CD4-positive, alpha-beta T cell treated with Interleukin-12 subunit alpha and Interleukin-12 subunit beta, for 1 hour (primary cell): Measurements from ENCODE around the gene SLC6A8.
"Not testable (repeated sequence)": the region's sequence is repeated elsewhere in the genome, so short reads cannot be mapped to it uniquely, and the experiment has no call there.

Experiments
- DNase-seq: peaks from one replicate; pipeline ENCODE4 v3.0.0-alpha.2; 2020

The SLC6A8 gene

DNA sequence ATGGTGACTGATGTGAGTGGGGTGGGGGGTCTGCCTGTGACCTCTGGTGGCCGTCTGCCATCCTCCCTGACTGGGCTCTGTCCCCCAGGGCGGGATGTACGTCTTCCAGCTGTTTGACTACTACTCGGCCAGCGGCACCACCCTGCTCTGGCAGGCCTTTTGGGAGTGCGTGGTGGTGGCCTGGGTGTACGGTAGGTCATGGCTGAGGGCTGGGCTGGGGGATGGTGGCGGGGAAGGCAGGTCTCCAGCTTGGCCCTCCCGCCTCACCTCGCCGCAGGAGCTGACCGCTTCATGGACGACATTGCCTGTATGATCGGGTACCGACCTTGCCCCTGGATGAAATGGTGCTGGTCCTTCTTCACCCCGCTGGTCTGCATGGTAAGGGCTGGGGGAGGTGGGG, 6.5 kb downstream of the SLC6A8 start:
- not testable (repeated sequence) for DNase-seq

DNA sequence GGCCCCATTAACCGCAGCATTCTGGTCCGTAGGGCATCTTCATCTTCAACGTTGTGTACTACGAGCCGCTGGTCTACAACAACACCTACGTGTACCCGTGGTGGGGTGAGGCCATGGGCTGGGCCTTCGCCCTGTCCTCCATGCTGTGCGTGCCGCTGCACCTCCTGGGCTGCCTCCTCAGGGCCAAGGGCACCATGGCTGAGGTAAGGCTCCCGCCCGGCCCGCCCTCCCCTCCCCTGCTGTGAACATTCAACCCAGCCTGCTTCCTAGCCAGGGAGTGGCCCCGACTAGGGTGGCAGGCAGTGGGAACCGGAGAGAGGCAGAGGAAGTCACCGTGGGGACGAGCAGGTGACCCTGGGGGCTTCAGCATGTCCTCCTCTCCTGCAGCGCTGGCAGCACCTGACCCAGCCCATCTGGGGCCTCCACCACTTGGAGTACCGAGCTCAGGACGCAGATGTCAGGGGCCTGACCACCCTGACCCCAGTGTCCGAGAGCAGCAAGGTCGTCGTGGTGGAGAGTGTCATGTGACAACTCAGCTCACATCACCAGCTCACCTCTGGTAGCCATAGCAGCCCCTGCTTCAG, 7.1 kb downstream of the SLC6A8 start:
- DNase-seq = no peak

DNA sequence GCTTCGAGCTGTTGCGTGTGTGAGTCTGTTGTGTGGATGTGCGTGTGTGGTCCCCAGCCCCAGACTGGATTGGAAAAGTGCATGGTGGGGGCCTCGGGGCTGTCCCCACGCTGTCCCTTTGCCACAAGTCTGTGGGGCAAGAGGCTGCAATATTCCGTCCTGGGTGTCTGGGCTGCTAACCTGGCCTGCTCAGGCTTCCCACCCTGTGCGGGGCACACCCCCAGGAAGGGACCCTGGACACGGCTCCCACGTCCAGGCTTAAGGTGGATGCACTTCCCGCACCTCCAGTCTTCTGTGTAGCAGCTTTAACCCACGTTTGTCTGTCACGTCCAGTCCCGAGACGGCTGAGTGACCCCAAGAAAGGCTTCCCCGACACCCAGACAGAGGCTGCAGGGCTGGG, 8.4 kb downstream of the SLC6A8 start:
- DNase-seq = no peak

DNA sequence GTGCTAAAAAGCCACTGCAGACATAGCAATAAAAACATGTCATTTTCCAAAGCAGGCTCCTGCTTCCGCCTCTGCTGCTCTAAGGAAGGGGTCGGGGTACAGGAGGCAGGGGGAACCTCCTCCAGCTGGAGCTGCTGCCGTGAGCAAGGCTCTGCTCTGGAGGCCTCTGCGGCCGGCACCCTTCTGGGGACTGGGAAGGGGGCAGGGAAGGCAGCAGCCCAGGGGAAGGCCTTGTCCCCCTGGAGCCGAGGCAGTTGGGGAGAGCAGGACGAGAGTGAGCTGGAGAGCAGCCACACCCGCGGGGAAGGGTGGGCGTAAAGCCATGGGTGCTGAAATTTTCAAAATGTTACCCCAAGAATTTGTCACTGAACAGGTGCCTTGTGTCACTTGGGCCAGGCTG, 8.8 kb downstream of the SLC6A8 start:
- not testable (repeated sequence) for DNase-seq

DNA sequence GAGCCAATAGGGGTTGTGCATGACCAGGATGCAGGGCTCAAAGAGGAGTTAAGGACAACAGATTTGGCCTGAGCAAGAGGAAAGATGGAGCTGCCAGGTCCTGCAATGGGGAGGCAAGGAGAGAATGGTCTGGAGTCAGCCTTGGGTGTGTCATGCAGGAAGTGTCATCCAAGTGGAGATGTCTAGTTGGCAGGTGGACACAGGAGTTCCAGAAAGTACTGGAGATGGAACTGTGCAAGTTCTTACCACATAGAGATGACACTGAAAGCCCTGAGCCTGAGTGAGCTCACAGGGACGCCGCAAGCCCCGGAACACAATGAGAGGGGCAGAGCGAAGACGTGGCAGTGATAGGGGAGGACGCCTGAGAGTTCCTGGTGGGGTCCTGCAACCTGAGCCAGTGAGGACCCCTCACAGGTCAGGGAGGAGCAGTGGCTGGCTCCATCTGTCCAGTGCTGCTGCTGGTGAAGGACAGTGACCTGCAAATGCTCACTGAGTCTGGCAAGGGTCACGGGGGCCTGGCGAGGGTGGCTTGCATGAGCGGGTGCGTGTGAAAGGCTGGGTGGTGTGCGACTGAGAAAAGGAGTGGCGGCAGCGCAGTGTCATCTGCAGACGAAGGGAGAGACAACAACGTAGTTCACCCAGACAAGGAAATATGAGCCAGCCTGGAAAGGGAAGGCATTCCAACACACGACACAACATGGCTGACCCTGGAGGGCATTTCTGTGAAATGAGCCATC, 9.4 kb downstream of the SLC6A8 start:
- not testable (repeated sequence) for DNase-seq

DNA sequence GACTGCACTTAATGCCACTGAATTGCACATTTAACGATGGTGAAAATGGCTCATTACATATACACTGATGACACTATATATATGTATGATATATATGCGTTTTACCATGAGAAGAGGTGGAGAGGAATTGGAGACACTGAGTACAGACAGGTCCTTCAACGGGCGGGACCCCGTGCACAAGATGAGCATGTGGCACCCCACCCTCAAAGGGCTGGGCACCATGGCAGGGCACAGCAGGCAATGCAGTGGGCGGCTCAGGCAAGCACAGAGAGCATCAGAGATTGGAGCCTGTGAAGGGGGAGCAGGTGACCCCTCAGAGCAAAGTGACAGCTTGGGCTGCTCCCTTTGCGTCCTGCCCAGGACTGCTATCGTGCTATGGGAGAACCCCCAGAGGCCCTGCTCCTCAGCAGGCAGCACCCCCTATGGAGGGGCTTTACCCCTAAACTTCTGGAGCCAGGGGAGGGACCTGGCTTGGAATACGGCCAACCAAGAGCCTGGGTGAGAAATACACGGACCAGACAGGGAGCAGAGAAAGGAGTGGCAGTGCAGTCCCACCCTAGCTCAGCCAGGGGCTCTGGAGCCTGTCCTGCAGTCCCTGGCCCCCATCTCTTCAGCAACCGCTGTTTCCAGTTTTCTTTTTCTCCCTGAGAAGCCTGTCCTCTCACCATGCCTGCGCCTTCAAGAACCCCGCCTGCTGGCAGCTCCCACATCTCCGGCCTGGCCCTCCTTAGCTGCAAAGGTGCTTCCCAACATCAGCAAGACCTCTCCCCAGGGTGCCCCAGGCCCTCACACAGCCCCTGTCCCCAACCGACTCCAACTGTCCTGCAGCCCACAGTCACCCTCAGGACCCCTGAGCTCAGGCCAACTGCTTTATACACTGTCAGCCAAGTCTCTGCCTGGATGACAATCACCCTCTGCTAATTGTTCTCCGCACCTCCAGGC, 10.5 kb downstream of the SLC6A8 start:
- DNase-seq = no peak

DNA sequence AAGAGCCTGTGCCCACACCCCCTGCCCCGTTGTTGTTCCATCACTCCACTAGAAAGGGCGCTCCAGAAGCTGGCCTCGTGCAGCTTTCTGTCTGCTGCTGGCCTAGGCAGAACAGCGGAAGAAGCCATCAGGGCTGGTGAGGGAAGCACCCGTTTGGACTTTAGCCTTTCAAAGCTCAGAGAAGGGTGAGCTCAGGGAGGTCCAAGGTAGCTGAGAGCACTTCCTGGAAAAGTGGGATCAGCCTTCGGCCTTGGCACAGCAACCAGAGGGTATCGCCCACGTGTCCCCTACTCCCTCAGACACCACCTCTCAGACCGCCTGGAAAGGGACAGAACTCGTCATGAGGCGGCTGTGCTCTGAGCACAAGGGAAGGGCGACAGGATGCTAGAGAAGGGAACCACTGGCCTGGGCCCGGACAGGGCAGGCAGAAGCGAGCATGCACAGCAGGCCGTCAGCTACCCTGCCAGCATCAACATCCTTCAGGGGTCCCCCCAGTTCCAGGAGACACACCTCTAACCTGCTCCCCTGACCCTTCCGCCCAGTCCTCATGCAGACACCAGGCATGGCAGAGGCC, 11.6 kb downstream of the SLC6A8 start:
- DNase-seq = not testable (repeated sequence)

DNA sequence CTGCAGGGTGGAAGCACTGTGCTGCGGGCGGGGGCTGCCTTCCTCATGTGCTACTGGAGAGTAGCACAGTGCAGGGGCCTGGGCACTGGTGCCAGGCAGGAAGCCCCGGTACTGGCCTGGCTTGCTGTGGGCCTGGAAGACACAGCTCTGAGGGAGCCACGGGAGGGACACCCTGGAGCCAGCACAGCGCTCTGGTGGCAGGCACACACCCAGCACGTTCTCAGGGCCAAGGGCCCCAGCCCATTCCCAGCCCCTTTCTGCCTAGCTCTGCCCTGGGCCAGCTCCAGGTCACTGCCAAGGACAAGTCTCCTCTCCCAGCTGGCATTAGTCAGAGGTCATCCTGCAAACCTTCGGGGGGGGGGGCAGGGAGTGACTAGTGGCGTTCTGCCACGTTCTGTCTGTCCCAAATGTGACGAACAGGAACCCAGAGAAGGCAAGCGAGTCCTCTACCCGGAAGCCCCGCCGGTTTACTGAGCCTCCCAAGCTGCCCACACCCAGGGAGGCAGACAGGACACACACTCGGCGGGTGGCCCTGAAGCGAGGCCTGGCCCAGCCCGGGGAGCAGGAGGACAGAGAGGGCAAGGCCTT, 12.2 kb downstream of the SLC6A8 start:
- DNase-seq = not testable (repeated sequence)

DNA sequence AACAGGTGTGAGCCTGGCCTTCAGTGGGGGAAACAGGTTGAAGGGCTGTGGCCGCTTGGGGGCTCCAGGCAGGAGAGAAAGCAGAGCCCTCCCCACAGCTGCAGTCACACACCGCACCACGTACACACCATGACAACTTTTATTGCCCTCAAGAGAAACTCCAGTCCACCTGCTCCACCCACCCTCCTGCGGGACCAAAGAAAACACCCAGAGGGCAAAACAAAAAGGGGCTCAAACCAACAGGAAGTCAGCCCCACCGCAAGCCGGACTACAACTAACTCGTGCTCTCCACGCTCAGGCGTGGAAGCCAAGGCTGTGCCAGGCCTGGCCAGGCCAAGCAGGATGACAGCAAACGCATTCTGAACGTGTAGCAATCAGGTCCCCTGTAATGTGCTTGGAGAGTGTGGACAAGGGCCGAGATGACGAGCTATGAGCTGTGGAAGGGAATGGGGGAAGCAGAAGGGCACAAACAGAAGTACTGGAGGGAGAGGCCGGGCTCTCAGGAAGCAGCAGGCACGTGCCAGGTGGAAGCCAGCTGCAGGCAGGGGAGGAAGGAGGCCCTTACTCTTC, 12.7 kb downstream of the SLC6A8 start:
- no peak for DNase-seq

DNA sequence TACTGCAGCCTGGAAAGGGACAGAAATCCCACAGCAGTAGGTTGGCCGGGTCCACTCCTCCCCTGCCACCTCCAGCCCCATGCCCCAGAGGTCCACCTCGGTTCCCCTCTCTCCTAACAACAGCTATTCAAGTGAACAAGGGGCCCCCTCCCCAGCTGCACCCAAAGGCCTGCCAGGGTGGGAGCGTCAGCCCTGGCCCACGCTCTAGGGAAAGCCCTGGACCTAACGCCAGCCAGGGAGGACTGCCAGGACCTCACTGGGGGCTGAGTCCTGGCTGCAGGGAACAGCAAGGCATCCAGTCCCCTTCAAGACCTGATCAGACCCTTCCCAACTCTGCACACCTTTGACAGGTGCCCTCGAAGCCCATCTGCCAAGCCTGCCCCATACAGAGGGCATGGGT, 13.2 kb downstream of the SLC6A8 start:
- no peak for DNase-seq

DNA sequence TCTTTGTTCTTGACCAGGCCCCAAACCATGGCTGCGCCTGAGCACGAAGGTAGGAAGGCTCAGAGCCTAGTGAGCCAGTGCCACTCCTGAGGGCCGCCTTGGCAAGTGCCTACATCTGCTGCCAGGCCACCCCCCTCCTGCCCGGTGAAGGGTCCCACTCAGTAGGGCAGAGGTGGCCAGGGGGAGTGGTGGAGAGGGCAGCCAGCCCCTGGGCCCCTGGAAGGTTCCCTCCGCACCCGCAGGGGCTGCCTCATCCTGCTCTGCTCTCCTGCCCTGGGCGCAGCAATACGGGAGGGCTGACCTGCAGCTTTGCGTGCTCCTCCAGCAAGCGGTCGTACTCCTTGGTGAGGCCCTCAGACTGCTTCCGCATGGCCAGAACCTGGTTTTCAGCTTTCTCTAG, 14.0 kb downstream of the SLC6A8 start:
- no peak for DNase-seq

DNA sequence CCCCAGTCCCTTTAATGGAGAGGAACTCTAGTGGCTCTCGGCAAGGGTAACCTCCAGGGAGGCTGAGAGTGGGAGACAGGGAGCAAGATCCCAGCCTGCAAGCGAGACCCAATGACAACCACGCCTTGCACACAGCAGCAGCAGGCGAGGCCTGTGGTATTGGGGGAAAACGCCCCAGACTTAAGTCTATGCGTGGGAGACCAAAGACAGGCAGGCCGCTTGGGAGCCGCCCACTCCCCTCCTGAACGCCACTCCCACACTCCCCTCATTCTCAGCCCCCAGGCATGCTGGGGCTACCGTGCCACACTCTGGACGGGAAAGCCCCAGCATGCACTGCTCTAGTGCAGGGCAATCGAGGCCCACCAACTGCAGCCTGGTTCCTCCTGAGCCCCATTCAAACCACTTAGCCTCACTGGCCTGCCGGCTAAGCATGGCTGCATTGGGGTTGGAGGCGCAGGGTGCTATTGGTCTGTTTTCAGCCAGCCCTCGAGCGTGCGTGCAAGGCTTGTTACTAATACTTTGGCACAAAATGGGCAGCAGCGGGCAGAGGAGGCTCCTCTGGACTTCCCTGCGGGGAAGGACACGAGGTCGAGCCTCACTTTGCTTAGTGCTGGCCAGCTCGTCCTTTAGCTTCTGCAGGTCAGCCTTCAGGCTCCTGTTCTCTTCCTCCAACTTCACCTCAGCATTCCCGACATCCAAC, 14.8 kb downstream of the SLC6A8 start:
- no peak for DNase-seq

DNA sequence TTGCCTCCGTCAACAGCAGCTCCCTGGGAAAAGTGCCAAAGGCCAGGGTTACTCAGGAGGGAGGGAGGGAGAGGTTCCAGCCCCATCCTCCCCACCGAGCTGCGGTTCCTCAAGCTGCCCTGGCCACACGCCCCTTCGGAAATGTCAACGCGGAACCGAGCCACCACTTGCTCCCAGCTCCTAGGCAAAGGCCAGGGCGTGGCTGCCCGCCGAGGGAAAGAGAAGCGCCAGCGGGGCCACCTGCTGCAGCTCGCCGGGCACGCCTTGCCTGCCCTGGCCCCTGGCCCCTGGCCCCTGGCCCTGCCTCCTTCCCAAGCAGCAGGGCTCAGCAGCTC, 15.3 kb downstream of the SLC6A8 start:
- no peak for DNase-seq

DNA sequence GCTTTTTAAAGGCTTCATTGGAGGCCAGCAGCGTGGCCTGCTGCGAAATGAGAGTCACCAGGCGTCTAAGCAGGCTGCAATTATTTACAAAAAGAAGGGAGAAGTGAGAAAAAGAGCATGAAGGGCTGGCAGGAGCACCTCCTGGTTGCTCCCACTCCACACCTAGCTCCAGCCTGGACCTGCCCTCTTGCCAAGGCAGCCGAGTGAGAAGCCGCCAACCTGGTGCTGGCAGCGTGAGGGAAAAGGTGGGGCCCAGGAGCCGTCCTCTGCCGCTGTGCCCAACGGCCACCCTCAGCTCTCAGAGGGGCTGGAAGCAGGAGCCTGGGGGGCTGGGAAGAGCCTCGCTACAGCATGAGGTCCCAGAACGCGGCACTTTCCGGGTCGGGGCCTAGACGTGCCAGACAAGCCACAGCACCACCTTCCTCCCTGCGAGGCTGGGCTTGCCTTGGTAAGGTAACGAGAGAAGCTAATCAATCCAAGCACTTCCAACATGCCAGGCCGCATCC, 16.3 kb downstream of the SLC6A8 start:
- no peak for DNase-seq

DNA sequence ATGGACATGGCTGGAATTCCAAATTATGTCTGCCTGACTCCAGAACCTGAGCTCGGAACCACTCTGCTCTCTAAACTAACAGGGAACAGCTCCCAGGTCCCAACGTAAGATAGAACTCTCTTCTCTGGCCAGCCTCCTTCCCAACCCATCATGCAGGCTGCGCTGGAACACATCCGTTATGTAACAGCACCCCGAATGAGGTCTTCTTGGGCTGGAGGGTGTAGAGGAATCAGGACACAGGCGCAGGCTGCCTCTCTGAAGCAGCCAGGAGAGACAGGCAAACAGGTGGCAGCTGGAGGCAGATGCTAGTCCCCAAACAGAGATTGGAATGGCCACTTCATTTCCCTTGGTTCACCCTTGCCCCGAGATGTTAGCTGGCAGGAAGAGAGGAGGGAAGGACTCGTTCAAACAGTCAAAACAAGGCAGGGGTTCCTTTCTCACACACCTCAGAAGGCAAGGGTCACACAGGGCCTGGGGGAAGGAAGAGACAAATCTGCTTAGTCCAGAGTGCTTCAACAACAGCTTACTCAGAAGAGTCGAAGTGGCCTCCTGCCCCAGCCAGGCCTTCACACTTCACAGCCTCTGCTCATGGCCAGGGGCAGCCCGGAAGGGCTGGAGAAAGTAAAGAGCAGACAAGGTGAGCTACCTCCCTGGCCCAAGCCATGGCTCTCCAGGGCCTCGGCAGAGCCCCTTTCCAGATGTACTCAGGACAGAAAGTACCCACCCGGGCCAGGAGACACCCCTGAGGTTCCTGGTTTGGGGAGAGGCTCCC, 17.1 kb downstream of the SLC6A8 start:
- DNase-seq = not testable (repeated sequence)

DNA sequence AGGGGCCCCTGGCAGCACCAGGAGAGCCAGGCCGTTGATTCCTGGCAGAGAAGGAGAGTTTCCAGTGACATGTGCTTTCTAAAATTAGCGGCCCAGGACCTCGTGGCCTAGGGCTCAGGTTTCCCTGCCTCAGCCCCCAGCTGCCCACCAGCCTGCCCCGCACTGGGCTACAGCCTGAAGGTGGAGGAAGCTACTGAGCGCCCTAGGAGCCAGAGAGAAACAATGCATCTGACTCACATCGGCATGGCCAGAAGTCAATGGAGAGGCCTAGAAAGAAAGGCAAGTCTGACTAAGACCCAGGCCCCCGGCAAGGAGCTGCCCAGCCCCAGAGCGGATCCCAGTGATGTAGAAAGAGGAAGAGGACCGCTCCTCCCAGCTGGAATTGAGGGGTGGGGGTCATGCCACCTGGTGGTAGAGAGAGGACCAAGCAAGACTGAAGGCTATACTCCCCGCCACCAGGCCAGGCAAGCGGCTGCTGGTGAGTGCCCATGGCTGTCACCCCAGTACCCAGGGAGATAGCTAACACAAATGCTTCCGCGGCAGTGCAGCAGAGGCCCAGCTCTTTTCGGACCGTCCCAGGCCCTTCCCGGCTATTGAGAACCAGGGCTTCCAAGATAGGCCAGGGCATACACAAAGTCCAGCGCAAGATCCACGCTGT, 17.8 kb downstream of the SLC6A8 start:
- not testable (repeated sequence) for DNase-seq

DNA sequence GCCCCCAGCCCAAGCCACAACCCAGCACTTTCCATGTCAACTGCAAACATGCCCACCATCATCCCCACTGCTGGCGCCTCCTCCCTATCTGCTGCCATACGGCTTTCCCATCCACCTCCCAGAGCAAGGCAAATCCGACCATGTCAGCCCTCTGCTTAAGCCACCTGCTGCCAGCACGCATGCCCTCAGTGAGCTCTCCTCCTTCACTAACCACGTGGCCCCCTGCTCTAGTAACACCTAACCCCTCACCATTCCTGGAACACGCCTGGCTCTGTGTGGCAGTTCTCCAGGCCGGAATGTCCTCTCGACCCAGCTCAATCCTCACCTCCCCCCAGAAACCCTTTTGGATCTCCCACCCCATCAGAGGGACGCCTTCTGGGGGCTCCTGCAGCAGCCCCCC, 19.1 kb downstream of the SLC6A8 start:
- no peak for DNase-seq

DNA sequence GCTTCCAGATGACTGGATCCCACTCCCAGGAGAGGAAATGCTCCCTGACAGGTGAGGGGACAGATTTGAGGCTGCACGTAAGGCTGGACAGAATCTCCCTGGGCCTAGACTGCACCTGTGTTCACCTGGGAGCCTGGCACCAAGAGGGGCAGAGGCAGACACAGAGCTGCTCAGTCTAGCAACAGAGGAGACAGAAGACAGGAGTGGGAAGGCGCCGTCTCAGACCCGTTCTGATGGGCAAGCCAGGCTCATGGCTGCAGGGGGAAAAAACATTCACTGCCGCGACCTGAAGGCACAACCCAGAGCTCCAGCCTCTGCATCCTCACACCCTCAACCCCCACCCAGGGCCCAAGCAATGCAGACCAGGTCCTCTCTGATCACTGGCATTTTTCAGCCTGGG, 19.7 kb downstream of the SLC6A8 start:
- no peak for DNase-seq

DNA sequence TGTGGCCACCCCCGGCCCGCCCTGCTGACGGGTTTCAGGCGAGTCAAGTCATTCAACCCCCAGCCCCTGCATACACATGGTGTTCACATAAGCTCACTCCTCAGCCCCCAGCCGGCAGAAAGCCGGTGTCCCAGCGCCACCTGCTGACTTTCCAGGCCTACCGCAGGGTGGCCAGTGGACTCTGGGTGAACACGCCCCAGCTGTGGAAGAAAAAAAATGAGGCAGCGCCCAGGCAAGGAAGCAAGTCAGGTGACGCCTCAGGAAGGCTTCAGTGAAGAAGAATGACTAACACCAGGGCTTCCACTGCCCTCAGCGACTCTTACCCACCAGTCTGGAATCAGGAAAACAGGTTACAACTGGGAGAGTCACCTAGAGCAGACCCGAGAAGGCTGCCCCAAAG, 20.7 kb downstream of the SLC6A8 start:
- DNase-seq = peak; percentile 38
